ENCODE data around the gene ROCK2. TPM values are rescaled to one million over a fixed set of nuclear protein-coding genes. Genes with fewer than 3 reads are reported as not detected.

Gene ROCK2
- total RNA-seq, 2 donors from 2014 or later: 19.1 to 26.3 TPM

DNA sequence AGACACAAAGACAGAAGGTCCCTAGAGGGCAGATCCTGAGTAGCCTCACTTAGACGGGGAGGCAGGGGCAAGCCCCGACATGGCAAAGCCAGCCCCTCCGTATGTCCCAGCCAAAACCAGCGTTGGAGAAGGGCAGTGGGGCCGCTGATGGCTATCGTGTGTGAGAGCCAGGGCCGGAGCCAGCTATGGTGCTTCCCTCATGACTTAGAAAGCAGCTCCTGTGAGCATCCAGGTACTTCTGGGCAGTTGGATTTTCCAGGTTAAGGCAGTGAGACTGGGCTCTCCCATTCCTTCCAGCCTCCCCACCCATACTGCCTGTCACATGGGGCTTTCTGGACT, 31.2 kb upstream of the ROCK2 start:
- Mint-ChIP-seq H3K9me3 (no peaks in the 10 kb centered on the region), H3K4me3 (no peak overlapping the region), H3K4me1 (ENCODE audit: low read depth in 2 of 2) (peaks cover 0 to 3% of the 10 kb centered on the region in 2 donors), H3K27me3 (peaks cover 0 to 6% of the 10 kb centered on the region in 2 donors), H3K36me3 (no peaks in the 10 kb centered on the region), H3K27ac (no peak overlapping the region)
- ATAC-seq: no peak
- DNase-seq (ENCODE audit: low spot score): no peak

DNA sequence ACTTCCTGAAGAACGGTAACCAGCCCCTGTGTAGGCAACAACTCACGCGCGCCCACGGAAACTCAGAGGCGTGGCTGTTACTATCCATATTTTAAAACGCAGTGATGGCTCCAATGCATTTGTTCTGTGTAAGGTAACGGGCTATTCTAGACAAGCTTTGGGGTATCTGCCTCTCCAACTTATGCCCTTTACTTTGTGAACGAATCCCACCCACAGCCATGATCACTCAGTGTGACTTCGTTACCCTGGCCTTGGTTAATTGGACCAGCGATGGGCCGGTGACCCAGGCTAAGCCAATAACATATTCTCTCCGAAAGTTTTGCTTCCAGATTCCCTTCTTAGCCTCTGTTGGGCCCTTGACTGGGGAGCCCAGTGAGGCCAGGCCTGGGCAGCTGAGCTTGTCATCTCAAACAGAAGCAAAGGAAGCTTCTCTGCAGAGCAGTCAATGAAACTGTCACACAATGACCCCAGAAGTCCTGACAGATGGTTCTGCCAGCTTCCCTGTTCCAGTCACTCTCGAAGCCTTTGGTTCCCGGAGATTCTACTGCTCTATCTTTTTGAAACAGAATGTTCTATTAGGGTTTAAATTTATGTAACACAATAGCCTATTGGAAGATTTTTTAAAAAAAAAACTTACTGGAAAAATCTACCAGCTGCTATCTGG, 30.7 kb upstream of the ROCK2 start:
- Mint-ChIP-seq H3K36me3 (no peaks in the 10 kb centered on the region), H3K9me3 (no peaks in the 10 kb centered on the region), H3K4me3 (no peak overlapping the region), H3K4me1 (ENCODE audit: low read depth in 2 of 2) (peaks cover 0 to 3% of the 10 kb centered on the region in 2 donors), H3K27me3 (peaks cover 0 to 6% of the 10 kb centered on the region in 2 donors), H3K27ac (no peak overlapping the region)
- DNase-seq (ENCODE audit: low spot score) (no peak), ATAC-seq (no peak)

DNA sequence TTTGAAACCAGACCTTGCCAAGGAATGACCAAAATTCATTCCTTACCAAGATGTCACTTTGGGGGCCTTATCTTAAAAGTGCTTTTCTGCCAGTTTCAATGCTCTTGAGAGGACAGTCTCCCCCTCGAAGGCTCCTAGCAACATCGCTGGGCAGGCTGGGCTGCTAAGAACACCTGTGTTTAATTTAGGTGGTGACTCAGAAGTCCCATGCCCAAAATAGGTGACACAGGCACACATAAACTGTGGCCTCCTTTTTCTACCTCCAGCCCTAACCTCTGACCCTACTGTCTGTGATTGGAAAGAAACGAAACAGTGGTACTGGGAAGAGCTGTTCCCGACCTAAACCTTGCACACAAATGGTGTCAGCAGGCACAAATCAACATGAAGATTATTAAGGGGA, 28.7 kb upstream of the ROCK2 start:
- Mint-ChIP-seq H3K4me1 (ENCODE audit: low read depth in 2 of 2) (peaks cover 0 to 3% of the 10 kb centered on the region in 2 donors), H3K27ac (no peak overlapping the region), H3K4me3 (no peak overlapping the region), H3K27me3 (peaks cover 0 to 6% of the 10 kb centered on the region in 2 donors), H3K36me3 (no peaks in the 10 kb centered on the region), H3K9me3 (no peaks in the 10 kb centered on the region)
- ATAC-seq: no peak
- no peak for DNase-seq (ENCODE audit: low spot score)

DNA sequence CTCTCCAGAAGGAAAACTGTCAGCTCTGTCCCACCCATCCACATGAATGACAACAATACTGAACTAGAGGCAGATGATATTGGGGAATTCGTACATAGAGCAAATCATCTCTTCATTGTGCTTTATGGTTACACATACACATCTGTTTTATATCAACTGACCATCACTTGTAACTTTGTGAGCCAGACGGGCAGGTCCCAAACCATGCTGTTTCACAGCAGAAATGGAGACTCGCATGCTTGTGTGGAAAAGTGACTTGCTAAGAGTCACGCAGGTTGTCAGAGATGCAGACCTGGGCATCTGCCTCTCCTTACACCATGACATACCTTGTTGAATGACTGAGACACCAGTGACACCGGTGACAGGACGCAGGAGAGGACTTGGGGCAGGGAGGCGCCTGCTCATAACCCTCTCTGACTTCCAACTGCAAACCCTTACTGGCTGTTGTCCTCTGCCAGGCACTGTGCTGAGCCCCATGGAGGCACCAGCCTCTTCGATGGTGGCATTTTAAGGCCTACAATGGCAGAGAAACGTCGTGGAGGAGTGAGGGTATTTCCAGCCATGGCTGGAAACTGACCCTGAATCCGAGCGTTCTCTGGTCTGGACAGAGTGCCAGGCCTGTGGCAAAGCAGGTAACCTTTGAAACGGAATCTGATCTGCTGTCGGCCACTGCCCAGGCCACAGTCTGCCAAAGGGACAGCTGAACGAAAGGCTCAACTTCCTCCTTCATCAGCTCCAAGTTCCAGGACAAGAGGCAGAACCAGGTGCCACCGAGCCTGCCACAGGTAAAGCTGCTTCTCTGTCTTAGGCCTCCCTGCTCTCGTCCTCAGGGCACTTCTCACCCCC, 26.9 kb upstream of the ROCK2 start:
- no peak overlapping the region for H3K4me3 Mint-ChIP-seq
- no peak for ATAC-seq
- no peaks in the 10 kb centered on the region for H3K9me3 Mint-ChIP-seq
- H3K36me3 Mint-ChIP-seq: no peaks in the 10 kb centered on the region
- peaks cover 0 to 6% of the 10 kb centered on the region in 2 donors for H3K4me1 Mint-ChIP-seq (ENCODE audit: low read depth in 2 of 2)
- H3K27me3 Mint-ChIP-seq: peaks cover 0 to 6% of the 10 kb centered on the region in 2 donors
- no peak overlapping the region for H3K27ac Mint-ChIP-seq
- no peak for DNase-seq (ENCODE audit: low spot score)

DNA sequence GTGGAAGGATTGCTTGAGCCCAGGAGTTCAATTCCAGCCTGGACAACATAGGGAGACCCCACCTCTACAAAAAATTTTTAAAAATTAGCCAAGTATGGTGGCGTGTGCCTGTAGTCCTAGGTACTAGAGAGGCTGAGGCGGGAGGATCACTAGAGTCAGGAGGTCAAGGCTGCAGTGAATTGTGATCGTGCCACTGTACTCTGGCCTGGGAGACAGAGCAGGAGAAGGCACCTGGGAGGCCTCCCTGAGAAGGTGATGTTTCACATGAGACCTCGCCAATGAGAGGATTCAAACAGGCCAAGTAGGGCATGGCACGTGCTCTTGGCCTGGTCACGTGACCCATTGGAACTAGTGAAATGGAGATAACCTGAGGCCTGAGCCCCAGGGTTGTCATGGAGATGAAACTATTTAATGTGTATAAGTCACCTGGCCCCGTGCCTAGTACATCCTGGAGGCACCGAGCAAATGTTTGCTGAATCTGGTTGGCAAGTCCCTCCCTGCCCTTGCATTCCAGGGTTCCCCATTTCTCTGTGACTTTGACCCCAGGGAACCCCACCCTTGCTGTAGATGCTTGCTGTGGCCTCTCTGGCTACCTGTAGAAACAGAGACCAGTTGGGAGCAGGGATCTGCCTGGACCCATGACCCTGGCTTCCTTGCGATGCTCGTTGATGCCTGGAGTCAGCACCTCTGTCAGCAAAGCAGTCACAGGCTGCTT, 26.1 kb upstream of the ROCK2 start:
- Mint-ChIP-seq H3K27ac (no peak overlapping the region), H3K9me3 (no peaks in the 10 kb centered on the region), H3K4me3 (no peak overlapping the region), H3K27me3 (peaks cover 0 to 6% of the 10 kb centered on the region in 2 donors), H3K4me1 (ENCODE audit: low read depth in 2 of 2) (peaks cover 0 to 6% of the 10 kb centered on the region in 2 donors), H3K36me3 (no peaks in the 10 kb centered on the region)
- ATAC-seq (peak in 1 of 2 donors; percentile 11), DNase-seq (ENCODE audit: low spot score) (no peak)

DNA sequence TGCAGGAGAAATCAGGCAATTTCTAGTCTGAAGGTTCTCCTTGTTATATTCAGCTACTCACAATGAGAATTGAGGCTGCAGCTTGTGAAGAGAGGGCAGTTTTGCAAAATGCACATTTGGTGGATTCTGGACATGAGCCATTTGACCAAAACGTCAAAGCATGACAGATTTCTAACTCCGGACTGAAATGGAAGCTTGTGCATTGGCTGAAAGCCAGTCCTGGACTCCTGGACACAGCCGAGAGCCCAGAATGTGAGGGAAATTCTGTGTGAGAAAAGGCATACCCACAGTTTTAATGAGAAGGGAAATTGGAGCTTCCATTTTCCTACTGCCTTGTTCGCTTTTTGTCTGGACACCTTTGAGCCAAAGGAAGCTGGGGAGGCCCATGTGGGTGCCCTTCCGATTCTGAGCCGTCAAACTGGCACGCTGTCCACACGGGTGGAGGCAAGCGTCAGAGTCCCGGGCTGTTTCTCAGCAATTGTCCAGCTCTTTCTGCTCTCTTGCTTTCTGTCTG, 23.7 kb upstream of the ROCK2 start:
- H3K4me3 Mint-ChIP-seq: no peak overlapping the region
- H3K27me3 Mint-ChIP-seq: peaks cover 0 to 12% of the 10 kb centered on the region in 2 donors
- ATAC-seq (no peak), DNase-seq (ENCODE audit: low spot score) (no peak)
- no peaks in the 10 kb centered on the region for H3K9me3 Mint-ChIP-seq
- H3K4me1 Mint-ChIP-seq (ENCODE audit: low read depth in 2 of 2): peaks cover 0 to 3% of the 10 kb centered on the region in 2 donors
- H3K36me3 Mint-ChIP-seq: no peaks in the 10 kb centered on the region
- H3K27ac Mint-ChIP-seq: no peak overlapping the region

DNA sequence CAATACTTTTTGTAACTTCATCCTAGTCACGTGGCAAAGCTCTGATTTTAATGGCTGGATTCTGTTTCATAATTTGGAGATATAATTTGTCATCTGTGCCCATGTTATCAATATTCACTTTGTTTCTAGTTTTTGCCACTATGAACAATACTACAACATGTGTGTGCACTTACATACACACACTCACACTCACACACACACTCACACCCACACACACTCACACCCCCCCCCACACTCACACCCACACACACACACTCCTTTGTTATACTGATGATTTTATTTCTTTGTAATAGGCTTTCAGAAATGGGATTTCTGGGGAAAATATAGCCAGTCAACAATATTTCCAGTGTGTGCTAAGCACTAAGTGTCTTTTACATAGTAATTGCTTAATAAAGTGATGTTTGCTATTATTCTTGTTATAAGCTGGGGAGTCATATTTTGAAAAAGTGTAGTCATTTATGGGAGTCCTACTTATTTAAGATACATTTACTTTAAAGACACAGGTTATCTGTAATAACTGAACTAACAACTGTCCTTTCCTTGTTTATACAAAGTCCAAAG, 22.8 kb upstream of the ROCK2 start:
- Mint-ChIP-seq H3K27me3 (peaks cover 0 to 8% of the 10 kb centered on the region in 2 donors), H3K9me3 (no peaks in the 10 kb centered on the region), H3K36me3 (no peaks in the 10 kb centered on the region), H3K4me1 (ENCODE audit: low read depth in 2 of 2) (peaks cover 0 to 3% of the 10 kb centered on the region in 2 donors), H3K4me3 (no peak overlapping the region), H3K27ac (no peak overlapping the region)
- ATAC-seq (no peak), DNase-seq (ENCODE audit: low spot score) (no peak)

DNA sequence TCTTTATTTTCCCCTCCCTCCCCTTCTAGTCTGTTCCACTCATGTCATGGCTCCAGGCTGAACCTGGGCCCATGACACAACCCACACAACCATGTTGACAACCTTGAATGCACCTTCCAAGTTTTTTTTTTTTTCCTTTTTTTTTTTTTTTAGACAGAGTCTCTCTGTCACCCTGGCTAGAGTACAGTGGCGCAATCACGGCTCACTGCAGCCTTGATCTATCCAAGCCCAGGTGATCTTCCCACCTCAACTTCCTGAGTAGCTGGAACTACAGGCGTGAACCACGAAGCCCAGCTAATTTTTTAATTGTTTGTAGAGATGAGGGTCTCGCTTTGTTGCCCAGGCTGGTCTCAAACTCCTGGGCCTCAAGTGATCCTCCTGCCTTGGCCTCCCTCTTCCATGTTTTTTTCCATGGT, 21.9 kb upstream of the ROCK2 start:
- Mint-ChIP-seq H3K36me3 (no peaks in the 10 kb centered on the region), H3K9me3 (no peaks in the 10 kb centered on the region), H3K27me3 (peaks cover 0 to 6% of the 10 kb centered on the region in 2 donors), H3K27ac (no peak overlapping the region), H3K4me3 (no peak overlapping the region), H3K4me1 (ENCODE audit: low read depth in 2 of 2) (peaks cover 0 to 3% of the 10 kb centered on the region in 2 donors)
- DNase-seq (ENCODE audit: low spot score): no peak
- ATAC-seq: no peak

DNA sequence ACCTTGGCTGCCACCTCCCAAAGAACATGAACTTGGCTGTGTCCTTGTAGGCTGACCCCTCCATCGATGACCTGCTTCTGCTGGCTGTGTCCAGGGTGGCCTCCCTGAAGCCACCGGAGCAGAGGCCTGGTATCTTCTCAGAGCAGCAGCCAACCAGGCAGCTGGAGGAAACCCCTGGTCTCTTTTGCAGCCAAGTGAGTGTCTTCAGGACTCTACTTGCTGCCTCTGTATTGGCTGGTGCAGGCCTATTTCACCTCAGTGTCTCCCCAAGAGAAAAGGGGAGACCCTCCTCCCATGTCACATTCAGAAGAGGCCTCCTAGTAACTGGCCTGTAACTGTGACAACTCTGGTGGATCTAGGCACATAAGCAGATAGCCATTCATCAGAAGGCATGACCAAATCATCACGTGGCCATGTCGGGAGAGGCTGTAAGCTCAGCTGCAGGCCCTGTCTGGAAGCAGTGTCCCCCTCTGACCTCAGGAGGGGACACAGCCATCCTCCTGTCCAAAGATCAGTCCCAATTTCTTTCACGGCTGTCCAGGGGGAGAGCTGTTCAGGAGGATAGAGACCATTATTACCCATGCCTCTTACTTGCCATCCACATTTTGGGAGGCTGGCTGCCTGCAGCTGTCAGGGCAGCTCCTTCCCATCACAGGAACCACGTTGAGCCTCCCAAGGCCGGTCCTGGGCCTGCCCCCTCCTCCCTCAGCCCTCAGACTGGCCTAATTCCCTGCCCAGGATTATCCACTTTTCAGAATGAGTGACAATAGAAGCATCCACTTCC, 20.9 kb upstream of the ROCK2 start:
- H3K27me3 Mint-ChIP-seq: peaks cover 0 to 6% of the 10 kb centered on the region in 2 donors
- ATAC-seq (no peak), DNase-seq (ENCODE audit: low spot score) (no peak)
- H3K4me3 Mint-ChIP-seq: no peak overlapping the region
- peaks cover 0 to 3% of the 10 kb centered on the region in 2 donors for H3K4me1 Mint-ChIP-seq (ENCODE audit: low read depth in 2 of 2)
- H3K27ac Mint-ChIP-seq: no peak overlapping the region
- H3K36me3 Mint-ChIP-seq: no peaks in the 10 kb centered on the region
- no peaks in the 10 kb centered on the region for H3K9me3 Mint-ChIP-seq

DNA sequence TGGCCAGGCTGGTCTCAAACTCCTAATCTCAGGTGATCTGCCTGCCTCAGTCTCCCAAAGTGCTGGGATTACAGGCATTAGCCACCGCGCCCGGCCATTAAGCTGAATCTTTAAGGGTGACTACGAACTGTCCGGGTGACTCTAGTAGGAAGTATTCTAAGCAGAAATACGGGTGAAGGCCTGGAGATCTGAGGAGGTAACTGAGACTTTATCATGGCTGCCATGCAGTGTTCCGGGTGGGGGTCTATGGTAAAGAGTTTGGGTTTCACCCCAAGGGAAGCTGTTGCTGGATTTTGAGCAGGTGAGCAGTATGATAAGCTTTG, 20.1 kb upstream of the ROCK2 start:
- Mint-ChIP-seq H3K4me3 (no peak overlapping the region), H3K4me1 (ENCODE audit: low read depth in 2 of 2) (peaks cover 0 to 3% of the 10 kb centered on the region in 2 donors), H3K27me3 (peaks cover 0 to 9% of the 10 kb centered on the region in 2 donors), H3K27ac (no peak overlapping the region), H3K9me3 (no peaks in the 10 kb centered on the region), H3K36me3 (no peaks in the 10 kb centered on the region)
- DNase-seq (ENCODE audit: low spot score) (no peak), ATAC-seq (no peak)

DNA sequence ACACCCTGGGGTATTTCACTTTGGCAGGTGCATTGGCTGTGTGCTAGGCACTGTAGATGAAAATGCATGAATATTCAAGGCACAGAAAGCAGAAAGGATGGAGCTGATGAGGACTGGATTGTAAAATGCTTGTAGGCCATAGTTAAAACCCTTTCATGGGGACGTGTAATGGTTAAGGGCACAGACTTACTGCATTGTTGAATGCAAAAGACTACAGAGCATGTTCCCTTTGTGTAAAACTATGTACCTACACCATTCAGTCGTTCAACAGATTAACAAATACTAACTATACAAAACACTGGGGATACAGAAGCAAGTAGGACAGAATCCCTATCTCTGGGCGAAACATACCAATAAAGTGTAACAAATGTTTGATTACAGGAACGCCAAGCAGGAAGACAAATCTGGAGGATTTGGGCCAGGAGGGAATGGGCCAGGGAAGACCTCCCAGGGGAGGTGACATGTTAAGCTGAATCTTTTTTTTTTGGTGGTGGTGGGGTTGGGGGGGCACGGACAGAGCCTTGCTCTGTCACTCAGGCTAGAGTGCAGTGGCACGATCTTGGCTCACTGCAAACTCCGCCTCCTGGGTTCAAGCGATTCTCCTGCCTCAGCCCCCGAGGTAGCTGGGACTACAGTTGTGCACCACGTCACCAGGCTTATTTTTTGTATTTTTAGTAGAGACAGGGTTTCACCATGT, 19.6 kb upstream of the ROCK2 start:
- Mint-ChIP-seq H3K27me3 (peaks cover 0 to 10% of the 10 kb centered on the region in 2 donors), H3K9me3 (no peaks in the 10 kb centered on the region), H3K36me3 (no peaks in the 10 kb centered on the region), H3K4me3 (no peak overlapping the region), H3K27ac (no peak overlapping the region), H3K4me1 (ENCODE audit: low read depth in 2 of 2) (peaks cover 0 to 3% of the 10 kb centered on the region in 2 donors)
- DNase-seq (ENCODE audit: low spot score) (no peak), ATAC-seq (no peak)

DNA sequence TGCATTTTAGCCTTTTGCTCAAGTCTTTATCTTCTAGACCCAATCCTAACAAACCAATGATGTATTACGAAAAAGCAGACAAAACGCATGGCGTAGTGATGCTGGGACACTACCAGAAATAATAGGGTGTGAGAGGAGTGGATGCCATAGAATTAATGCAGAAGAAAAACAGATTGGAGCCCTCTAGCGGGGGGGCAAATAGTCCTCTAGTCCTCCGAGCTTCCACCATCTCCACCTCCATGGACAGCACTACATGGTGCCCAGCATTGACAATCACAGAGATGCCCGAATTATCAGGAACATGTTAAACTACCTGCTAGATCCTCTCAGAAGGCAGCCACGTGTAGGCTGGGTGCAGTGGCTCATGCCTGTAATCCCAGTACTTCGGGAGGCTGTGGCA, 15.4 kb upstream of the ROCK2 start:
- Mint-ChIP-seq H3K9me3 (no peaks in the 10 kb centered on the region), H3K27me3 (peaks cover 0 to 12% of the 10 kb centered on the region in 2 donors), H3K4me1 (ENCODE audit: low read depth in 2 of 2) (no peaks in the 10 kb centered on the region), H3K36me3 (no peaks in the 10 kb centered on the region), H3K27ac (no peak overlapping the region), H3K4me3 (no peak overlapping the region)
- ATAC-seq (no peak), DNase-seq (ENCODE audit: low spot score) (no peak)
